HG03439 (cell line): ENCODE results near the gene LRRC37A.
A peak's percentile ranks its signal among the peaks of the same experiment; 100 is the strongest.
"Not testable (repeated sequence)": the region's sequence is repeated elsewhere in the genome, so short reads cannot be mapped to it uniquely, and the experiment has no call there.

ENCODE experiments used
- ATAC-seq: cut with Tn5 transposase; IDR thresholded peaks from one replicate; pipeline ENCODE4 v1.9.1; 2021; ENCODE audit warnings: mild to moderate bottlenecking, moderate library complexity; ENCODE audit not compliant: unreplicated experiment

Gene LRRC37A

GRCh38 chr17:46286764-46287221 lies 8.1 kb upstream of the LRRC37A start:
- not testable (repeated sequence) for ATAC-seq

GRCh38 chr17:46287587-46287986 lies 7.3 kb upstream of the LRRC37A start:
- ATAC-seq, result not testable (repeated sequence)

- peak; percentile 83 for ATAC-seq
Observed at GRCh38 chr17:46290906-46291546, 3.9 kb upstream of the LRRC37A start.

GRCh38 chr17:46291618-46292017 lies 3.3 kb upstream of the LRRC37A start:
- ATAC-seq, result not testable (repeated sequence)

- not testable (repeated sequence) for ATAC-seq
Observed at GRCh38 chr17:46341220-46341619, 46.3 kb downstream of the LRRC37A start.

GRCh38 chr17:46342131-46342530 lies 47.2 kb downstream of the LRRC37A start:
- ATAC-seq, result not testable (repeated sequence)

- ATAC-seq, result not testable (repeated sequence)
Observed at GRCh38 chr17:46348345-46348744, 53.4 kb downstream of the LRRC37A start.

- ATAC-seq, result not testable (repeated sequence)
Observed at GRCh38 chr17:46349060-46349459, 54.1 kb downstream of the LRRC37A start.

- ATAC-seq, result not testable (repeated sequence)
Observed at GRCh38 chr17:46353856-46354255, 58.9 kb downstream of the LRRC37A start.

- ATAC-seq, result peak; percentile 45
Observed at GRCh38 chr17:46361145-46361735, 66.3 kb downstream of the LRRC37A start.

- peak; percentile 86 for ATAC-seq
Observed at GRCh38 chr17:46361755-46362154, 66.8 kb downstream of the LRRC37A start, which contains the start of gene ARL17B. Gene ARL17B (minus strand): TSS chr17:46361766. CDS start chr17:46358397, 3,369 bp downstream.

GRCh38 chr17:46367520-46367919 lies 72.6 kb downstream of the LRRC37A start:
- ATAC-seq, result not testable (repeated sequence)

- peak; percentile 68 for ATAC-seq
Observed at GRCh38 chr17:46372236-46373229, 77.6 kb downstream of the LRRC37A start.

- ATAC-seq, result peak; percentile 35
Observed at GRCh38 chr17:46373418-46373817, 78.5 kb downstream of the LRRC37A start.

GRCh38 chr17:46383118-46383517 lies 88.2 kb downstream of the LRRC37A start:
- ATAC-seq, result not testable (repeated sequence)

GRCh38 chr17:46385491-46385890 lies 90.6 kb downstream of the LRRC37A start:
- ATAC-seq, result not testable (repeated sequence)
